GM23338 (cell line): ENCODE data around the gene HIP1.

ENCODE experiments used
- CTCF ChIP-seq, 2 experiments: fragments of 200-600 bp in 1 of 2; sonication (generic) in 1 of 2; conservative IDR thresholded peaks; 2 replicates each; pipeline versions ENCODE4 v1.5.1 to v1.6.1; 2016 to 2017; ENCODE audit warnings: antibody characterized with exemption in 2 of 2, low read depth in 2 of 2, mild to moderate bottlenecking in 2 of 2, moderate library complexity in 1 of 2
- POLR2AphosphoS5 ChIP-seq: IDR thresholded peaks from 2 replicates; pipeline ENCODE4 v1.6.1; 2016; ENCODE audit warnings: antibody characterized with exemption, low read depth
- REST ChIP-seq: IDR thresholded peaks from one replicate; pipeline ENCODE4 v1.6.1; 2018; ENCODE audit warnings: antibody characterized with exemption; ENCODE audit not compliant: unreplicated experiment

DNA sequence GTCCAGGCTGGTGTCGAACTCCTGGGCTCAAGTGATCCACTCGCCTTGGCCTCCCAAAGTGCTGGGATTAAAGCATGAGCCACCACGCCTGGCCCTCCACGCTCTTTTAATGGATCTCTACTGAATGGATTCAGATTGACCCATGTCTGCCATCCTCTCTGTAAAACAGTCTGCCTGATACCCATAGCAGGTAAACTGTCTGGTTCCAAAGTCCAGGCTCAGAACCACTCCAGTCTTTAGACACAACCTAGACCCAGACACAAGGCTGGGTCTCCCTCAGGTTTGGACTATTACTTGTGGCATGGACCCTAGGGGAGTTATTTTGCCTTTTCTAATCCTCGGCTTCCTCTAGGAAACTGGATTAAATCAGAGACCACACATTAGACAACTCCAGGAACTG, 19.1 kb downstream of the HIP1 start:
- TF ChIP-seq POLR2AphosphoS5 (no peak), CTCF (conservative IDR thresholded peaks at IDR 0.05; ENCODE audit: low read depth in 2 of 2) (no peak), REST (no peak)
